ENCODE results near the gene PARD6A. TPM values are rescaled to one million over a fixed set of nuclear protein-coding genes. Genes with fewer than 3 reads are reported as not detected.
A peak's percentile ranks its signal among the peaks of the same experiment; 100 is the strongest.

PARD6A gene
- total RNA-seq, 1 donor from 2014 or later: 6.5 TPM

DNA sequence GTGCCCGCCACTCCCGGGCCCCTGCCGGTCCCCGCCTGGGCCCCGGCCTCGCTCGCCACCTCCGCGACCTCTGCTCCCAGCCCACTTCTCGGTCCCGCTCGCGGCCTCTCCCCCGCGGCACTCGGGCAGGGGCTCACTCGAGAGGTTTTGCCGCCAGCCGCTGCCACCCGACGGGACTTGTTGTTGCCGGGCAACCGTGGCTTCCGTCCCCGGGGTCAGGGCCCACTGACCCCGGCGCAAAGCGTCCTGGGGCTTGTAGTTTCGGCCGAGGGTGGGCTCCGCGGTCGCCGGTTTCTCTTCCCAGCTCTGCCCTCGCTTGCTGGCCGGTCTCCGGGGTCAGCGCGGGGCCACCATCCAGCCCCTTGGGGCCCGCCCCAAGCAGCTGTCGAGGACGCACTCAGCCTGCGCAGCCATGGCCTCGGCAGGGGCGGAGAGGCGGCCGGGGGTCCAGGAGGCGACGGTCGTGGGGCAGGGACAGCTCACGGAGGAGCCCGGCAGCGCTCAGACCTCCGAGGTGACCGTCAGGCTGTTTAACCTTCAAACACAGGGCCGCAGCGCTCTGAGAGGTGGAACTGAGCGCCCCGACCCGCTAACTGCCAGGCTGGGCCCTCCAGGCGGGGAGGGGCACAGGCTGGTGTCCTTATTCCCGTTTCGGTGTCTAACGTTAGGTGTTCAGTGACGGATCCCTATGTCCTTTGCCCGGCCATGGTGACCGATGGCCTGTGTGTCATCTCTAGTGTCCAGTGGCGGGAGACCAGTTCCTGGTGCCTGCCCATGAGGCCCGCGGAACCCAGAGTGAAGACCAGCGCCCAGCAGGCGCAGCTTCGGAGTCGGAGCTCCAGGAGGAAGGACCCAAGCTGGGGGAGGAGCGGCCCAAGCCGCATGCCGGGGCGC is 6.0 kb downstream of the PARD6A start, which contains the start of the genes C16orf86 and ENKD1:
TSS of gene C16orf86 (plus strand) at position 256 of the 894 bp plus-strand sequence. CDS start at position 413, 157 bp downstream.
TSS of gene ENKD1 (minus strand) at position 192 of the 894 bp plus-strand sequence. CDS start 308 bp downstream, outside the sequence.
- TF ChIP-seq, protein P1, sequence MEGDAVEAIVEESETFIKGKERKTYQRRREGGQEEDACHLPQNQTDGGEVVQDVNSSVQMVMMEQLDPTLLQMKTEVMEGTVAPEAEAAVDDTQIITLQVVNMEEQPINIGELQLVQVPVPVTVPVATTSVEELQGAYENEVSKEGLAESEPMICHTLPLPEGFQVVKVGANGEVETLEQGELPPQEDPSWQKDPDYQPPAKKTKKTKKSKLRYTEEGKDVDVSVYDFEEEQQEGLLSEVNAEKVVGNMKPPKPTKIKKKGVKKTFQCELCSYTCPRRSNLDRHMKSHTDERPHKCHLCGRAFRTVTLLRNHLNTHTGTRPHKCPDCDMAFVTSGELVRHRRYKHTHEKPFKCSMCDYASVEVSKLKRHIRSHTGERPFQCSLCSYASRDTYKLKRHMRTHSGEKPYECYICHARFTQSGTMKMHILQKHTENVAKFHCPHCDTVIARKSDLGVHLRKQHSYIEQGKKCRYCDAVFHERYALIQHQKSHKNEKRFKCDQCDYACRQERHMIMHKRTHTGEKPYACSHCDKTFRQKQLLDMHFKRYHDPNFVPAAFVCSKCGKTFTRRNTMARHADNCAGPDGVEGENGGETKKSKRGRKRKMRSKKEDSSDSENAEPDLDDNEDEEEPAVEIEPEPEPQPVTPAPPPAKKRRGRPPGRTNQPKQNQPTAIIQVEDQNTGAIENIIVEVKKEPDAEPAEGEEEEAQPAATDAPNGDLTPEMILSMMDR (IDR thresholded peaks at IDR 0.05; ENCODE audit: insufficient read depth, low read length, poor library complexity, severe bottlenecking): no peak
- Histone ChIP-seq H3K36me3 (ENCODE audit: control insufficient read depth, insufficient read depth, low read length) (peaks cover 2% of the 10 kb centered on the region), H3K4me3 (ENCODE audit: low read depth, low read length) (peak within 1 kb of the TSS; percentile 61), H3K27me3 (ENCODE audit: control insufficient read depth, insufficient read depth, low read length) (no peaks in the 10 kb centered on the region)
- peak; percentile 34 for DNase-seq (ENCODE audit: low read depth)

DNA sequence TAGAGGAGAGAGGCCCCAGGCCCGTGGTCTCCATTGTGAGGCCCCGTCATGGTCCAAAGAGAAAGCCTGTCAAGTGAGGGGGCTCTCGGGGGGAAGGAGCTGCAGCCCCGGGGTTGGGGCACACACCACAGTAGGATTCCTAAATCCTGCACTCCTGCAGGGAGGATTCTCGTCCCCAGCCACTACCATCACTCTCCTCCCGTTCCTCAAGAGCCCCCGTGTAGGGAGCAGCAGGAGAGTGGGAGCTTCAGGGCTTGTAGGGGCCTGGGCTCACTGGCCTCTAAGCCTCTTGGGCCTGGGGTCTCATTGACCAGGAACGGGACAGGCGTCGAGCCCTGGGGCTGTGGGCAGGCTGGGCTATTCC is 6.7 kb downstream of the PARD6A start:
- H3K36me3 ChIP-seq (ENCODE audit: control insufficient read depth, insufficient read depth, low read length): peaks cover 1% of the 10 kb centered on the region
- no peak for DNase-seq (ENCODE audit: low read depth)
- TF ChIP-seq, protein P1 (IDR thresholded peaks at IDR 0.05; ENCODE audit: insufficient read depth, low read length, poor library complexity, severe bottlenecking): no peak
- H3K4me3 ChIP-seq (ENCODE audit: low read depth, low read length): peak overlapping the region; percentile 61
- no peaks in the 10 kb centered on the region for H3K27me3 ChIP-seq (ENCODE audit: control insufficient read depth, insufficient read depth, low read length)

DNA sequence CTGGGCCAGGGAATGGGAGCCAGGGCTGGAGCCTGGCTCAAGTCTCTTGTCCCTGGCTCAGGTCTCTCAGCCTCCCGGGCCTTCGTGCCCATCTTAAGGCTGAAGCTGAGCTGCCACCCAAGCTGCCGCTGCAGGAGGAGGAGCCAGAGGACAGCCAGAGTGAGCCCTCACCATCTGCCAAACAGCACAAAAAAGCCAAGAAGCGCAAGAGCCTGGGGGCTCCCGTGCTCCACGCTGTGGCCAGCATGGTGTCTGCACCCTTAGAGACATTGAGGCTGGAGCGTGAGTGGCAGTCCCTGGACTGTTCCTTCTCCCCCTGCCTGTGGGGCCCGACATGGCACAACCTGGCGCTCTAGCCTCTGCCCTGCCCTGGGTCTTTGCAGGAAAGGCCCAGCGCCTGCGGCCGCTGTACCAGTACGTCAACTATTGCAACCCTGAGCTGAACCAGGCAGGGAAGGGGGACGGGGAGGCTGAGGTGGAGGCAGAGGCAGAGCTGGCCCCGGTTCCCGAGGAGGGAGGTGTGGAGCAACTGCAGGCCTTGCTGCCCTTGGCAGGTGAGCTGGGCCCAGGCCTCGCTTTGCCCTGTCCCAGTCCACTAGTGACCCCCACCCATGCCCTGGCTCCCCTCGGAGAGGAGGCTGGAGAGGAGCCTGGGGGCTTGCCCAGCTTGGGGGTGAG is 7.2 kb downstream of the PARD6A start:
- Histone ChIP-seq H3K36me3 (ENCODE audit: control insufficient read depth, insufficient read depth, low read length) (no peaks in the 10 kb centered on the region), H3K4me3 (ENCODE audit: low read depth, low read length) (no peak overlapping the region), H3K27me3 (ENCODE audit: control insufficient read depth, insufficient read depth, low read length) (no peaks in the 10 kb centered on the region)
- TF ChIP-seq, protein P1 (IDR thresholded peaks at IDR 0.05; ENCODE audit: insufficient read depth, low read length, poor library complexity, severe bottlenecking): peak; percentile 92
- DNase-seq (ENCODE audit: low read depth): peak; percentile 74

DNA sequence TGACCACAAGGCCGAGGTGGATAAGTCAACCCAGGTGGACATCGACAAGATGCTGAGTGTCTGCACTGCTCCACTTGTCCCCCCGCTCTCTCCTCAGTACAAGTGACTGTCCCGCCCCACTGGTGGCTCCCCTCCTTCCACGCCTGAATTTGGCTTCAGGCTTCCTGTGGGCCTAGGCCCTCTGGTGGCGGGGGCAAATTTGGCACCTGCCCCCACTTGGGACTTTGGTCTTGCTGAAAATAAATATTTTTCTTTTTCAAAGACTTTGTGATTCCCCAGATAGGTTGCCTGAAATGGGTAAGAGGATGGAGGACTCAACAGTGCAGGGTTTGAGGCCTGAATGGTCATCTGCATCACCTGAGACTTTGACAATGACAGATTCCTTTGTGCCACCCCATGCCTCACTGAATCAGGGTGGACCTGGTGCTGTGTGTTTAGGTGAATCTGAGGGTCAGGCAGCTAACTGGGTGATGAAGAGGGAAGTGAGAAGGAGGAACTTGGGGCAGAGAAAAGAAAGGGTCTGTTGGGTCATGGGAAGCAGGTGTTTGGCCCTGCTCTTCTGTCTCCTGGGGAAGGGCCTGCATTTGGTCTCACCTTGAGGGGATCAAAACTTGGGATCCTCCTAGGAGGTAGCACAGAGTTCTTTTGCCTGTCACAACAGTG is 7.9 kb downstream of the PARD6A start:
- TF ChIP-seq, protein P1 (IDR thresholded peaks at IDR 0.05; ENCODE audit: insufficient read depth, low read length, poor library complexity, severe bottlenecking): peak; percentile 9
- H3K36me3 ChIP-seq (ENCODE audit: control insufficient read depth, insufficient read depth, low read length): no peaks in the 10 kb centered on the region
- DNase-seq (ENCODE audit: low read depth): no peak
- H3K27me3 ChIP-seq (ENCODE audit: control insufficient read depth, insufficient read depth, low read length): no peaks in the 10 kb centered on the region
- no peak overlapping the region for H3K4me3 ChIP-seq (ENCODE audit: low read depth, low read length)

DNA sequence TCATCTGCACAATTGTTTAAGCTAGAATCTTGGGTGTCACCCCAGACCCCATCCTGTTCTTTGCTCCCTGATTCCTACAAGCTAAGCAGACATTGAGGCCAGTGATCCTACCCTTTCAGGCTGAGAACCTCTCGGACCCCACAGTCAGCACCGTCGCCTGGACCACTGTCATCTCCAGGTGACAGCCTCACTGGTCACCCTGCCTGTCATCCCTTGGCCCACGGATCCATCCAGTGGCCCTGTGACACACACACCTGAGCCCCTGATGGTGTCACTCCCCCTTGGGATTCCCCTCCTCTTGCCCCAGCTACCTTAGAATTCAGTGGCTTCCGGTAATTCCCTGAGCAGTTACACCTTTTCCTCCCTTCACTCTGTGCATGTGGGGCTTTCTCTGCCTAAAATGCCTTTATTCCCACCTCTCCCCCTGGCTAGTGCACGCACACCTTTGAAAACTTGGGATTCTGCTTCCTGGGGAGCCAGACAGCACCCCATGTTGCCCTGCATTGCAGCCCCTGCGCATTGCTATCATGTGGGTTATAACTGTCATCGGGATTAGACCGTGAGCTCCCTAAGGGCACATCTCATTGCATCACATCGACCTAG is 8.8 kb downstream of the PARD6A start:
- H3K36me3 ChIP-seq (ENCODE audit: control insufficient read depth, insufficient read depth, low read length): no peaks in the 10 kb centered on the region
- no peak for DNase-seq (ENCODE audit: low read depth)
- no peaks in the 10 kb centered on the region for H3K27me3 ChIP-seq (ENCODE audit: control insufficient read depth, insufficient read depth, low read length)
- H3K4me3 ChIP-seq (ENCODE audit: low read depth, low read length): no peak overlapping the region
- TF ChIP-seq, protein P1 (IDR thresholded peaks at IDR 0.05; ENCODE audit: insufficient read depth, low read length, poor library complexity, severe bottlenecking): no peak

Data from kidney epithelial cell (primary cell).